ENCODE measurements around the gene MGMT. TPM values are rescaled to one million over a fixed set of nuclear protein-coding genes. Genes with fewer than 3 reads are reported as not detected.

The MGMT gene
- total RNA-seq, 1 donor from 2014 or later: 7.7 TPM

DNA sequence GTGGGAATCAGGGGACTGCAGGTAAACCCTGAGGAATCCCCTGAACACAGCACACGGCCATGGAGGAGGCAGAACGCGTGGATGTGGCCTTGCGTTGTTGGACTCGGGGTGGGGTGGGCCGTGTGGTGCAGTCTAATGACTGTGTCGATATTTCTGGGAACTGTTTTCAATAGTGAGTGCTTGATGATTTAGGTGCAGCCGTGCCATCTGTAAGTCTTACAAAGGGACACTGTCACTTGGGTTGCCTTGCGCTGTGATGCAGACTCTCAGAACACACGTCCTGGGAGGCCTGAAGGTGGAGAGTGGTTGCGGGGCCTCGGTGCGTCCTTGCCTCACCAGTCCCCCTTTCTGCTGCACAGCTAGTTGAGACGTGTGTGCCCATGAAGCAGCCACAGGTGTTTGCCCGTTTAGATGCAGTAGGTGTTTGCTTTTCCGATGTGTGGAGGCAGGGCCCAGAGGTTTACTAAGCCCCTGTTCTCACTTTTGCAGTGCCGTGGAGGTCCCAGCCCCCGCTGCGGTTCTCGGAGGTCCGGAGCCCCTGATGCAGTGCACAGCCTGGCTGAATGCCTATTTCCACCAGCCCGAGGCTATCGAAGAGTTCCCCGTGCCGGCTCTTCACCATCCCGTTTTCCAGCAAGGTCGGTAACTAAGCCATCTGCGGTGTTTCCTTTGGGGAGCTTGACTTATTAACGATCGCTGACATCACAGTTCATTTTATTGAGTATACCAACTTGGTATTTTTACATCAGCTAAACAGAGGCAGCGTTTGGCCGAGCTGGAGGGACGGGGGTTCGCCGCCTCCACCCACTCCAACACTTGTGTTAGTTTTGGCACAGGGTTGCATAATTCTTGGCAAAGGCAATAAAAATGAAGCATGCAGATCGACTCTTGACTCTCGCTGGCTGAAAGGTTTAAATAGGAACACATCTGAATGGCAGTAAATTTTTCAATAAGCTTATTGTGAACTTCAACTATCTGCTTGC, 240.7 kb downstream of the MGMT start:
- peak in 1 of 2 donors; percentile 83 for DNase-seq (ENCODE audit: low read depth in 2 of 2)

DNA sequence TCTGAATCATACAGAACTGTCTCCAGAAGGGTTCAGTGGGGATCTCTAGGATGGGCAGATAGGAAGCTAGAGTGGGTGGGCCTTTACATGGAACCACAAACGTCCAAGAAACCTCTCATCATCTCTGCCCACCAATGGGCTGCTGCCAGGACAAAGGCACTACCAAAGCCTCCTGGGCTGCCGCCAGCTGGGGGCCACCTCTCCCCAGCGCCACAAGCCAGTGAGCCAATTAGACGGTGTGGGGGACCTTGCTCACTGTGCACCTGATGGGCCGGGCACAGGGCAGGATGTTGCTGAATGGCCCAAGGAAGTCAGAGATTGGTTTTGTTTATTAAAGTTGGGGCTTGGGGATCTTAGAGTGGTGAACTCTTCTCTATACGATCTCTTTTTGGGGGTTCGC, 242.1 kb downstream of the MGMT start:
- no peak for DNase-seq (ENCODE audit: low read depth in 2 of 2)

DNA sequence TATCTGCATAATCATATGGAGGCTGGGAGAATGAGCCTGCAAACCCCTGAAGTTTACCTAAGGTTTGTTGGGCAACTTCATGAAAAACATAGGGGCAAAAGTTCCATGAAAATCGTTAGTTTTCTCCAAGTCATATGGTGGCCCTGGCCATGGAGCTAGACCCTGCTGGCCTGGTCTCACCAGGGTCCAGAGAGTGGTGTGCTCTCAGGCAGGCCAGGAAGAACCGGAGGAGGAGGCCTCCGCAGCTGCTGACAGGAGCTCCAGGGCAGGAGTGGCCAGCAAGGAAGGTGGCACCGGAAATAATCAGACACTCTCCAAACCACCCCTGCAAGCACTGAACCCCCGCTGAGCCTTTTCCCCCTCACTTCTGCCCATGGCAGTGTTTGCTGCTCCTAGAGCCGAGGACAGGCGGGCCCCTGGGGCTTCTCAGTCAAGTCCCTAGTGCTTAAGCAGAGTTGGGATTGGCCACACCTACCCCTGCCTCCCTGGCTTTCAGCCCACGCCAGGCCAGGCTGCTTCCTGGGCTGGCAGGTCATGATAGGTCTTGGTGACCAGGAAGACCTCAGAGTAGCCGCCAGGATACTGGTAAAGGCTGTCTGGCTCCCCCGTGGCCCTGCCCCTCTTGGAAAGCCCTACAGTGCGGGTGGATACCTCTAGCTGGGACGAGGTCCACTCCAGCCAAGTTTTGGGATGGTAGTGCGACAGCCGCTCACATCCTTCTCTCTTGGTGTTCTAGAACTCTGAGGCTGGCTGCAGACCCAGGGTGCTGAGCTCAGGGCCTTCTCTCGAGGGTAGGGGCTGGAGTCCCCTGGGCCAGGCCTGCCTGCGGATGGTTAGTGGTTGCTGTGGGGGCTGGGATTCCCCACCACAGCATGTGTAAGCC, 242.8 kb downstream of the MGMT start:
- DNase-seq (ENCODE audit: low read depth in 2 of 2): no peak

DNA sequence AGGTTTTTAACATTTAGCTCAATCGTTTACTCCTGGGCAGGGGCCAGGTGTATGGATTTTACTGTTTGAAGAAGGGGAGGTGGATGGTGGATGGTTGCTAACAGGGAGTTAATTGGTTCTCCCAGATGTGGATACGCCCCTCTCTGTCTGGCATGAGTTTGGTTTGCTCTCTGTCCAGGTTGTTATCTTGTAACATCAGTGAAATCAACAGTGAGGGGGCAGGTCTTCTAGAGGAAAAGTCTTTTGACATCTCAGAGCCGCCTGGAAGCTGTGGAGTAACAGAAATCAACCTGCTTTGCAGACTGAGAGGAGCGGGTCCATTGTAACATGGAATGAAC, 243.4 kb downstream of the MGMT start:
- no peak for DNase-seq (ENCODE audit: low read depth in 2 of 2)

DNA sequence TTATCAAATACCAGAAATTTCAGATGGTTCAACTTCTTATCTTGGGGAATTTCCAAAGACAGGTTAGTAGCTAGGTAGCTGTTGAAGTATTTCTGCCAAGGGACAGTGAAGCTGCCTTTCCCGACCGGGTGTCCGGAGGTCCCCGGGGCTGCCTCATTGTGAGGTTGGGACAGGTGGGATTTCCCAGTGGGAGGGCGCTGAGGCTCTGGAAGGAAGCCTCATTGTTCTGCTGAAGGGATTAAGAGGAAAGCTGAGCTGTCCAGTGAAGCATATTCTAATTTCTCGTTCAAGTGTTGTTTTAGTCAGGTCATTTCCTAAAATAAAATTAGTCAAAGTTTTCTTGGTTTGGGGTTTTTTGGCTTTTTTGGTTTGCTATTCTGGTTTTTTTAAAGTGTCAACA, 244.2 kb downstream of the MGMT start:
- no peak for DNase-seq (ENCODE audit: low read depth in 2 of 2)

DNA sequence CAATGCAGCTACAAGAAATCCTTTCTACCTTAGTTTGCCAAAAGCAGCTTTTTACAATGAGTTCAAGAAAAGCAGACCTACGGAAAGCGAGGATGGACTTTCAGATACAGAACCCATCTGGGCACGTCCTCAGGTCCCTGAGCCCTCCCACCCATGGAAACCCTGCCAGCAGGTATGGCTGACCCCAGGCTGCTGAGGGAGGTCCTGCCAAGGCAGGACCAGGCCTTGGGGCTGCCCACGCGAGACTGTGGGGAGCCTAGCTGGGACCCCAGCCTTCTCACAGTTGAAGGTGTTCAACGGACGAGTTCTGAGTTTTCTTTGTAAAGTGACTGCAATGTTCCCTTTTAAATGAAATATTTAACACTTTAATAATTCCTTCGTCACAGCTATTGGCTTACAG, 245.0 kb downstream of the MGMT start:
- no peak for DNase-seq (ENCODE audit: low read depth in 2 of 2)

DNA sequence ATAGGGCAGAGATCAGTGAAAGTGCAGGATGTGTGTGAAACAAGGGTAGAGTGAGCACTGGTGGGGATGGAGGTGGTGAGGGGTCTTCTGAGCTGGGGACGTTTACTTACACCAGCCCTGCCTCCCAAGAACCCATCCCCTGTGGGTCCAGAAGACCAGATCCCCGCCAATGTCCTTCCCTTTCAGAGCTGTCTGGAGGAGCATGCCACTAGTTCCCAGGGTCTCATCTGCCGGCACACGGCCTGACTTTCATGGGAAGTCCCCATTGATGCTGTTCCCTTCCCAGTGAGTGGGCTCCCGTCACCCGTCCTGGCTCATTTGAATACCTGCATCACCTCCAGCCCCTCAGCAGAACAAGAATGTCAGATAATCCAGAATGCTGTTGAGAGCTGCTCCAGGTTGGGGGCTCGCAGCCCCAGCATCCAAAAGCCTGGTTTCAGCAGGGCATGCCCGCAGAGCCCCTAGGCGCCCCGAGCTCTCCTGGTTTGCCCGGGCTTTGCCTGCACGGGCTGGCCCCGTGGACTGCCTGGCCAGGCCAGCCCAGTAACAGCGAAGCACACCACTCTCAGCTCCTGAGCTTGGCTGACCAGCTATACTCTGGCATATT, 246.7 kb downstream of the MGMT start:
- DNase-seq (ENCODE audit: low read depth in 2 of 2): no peak

DNA sequence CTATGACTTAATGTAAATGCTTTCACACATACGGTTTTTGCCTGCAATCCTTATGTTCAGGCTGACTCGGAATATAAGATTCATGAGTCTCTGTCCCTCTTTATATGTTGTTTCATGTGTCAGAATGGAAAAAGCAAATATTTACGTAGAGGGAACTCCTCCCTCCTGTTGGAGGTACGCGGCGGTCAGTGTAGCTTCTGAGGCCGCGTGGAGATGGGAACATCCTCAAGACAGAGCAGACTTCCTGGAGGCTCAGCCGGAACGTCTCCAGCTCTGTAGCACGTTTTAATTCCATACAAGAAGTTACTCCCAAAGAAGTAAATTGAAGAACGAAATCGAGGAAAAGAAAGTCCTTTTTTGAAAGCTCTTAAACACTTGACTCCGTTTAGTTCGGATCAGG, 248.8 kb downstream of the MGMT start:
- no peak for DNase-seq (ENCODE audit: low read depth in 2 of 2)

DNA sequence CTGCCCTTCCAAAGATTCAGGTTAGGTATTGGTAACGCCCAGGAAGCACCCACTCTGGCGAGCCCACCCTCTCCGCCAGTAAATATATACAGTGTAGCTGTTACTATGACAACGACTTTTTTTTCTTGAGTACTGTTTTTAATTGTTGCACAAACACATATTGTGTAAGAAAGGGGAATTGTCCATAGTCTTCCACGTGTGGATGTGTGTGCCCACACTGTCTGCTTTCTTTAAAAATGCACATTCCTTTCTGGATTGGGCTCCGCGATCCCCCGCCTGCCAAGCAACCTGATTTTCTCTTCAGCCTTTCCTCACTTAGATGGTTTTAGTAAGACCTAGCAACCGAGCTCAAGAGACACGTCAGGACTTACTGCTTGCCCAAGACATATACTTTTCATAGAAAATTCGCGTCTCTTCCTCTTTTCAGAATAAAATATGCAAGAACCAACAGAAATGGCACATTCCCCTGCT, 249.2 kb downstream of the MGMT start:
- DNase-seq (ENCODE audit: low read depth in 2 of 2): no peak

DNA sequence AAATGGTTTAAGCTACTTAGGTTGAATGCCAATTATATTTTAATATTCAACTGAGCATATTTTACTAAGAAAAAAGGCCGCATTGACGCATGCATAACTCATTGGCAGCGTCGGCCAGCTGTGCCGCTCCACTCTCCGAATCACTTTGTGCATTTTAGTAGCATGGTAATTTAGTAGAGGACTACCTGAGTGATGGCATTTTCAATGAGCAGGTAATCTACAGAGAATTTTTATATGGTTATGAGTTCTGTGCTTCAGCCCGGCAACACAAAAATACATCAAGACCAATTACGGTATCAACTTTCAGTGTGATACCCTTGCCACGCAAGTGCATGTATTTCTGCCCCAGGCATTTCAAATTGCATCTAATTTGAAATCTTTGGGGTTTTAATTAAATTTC, 249.8 kb downstream of the MGMT start:
- DNase-seq (ENCODE audit: low read depth in 2 of 2): no peak

DNA sequence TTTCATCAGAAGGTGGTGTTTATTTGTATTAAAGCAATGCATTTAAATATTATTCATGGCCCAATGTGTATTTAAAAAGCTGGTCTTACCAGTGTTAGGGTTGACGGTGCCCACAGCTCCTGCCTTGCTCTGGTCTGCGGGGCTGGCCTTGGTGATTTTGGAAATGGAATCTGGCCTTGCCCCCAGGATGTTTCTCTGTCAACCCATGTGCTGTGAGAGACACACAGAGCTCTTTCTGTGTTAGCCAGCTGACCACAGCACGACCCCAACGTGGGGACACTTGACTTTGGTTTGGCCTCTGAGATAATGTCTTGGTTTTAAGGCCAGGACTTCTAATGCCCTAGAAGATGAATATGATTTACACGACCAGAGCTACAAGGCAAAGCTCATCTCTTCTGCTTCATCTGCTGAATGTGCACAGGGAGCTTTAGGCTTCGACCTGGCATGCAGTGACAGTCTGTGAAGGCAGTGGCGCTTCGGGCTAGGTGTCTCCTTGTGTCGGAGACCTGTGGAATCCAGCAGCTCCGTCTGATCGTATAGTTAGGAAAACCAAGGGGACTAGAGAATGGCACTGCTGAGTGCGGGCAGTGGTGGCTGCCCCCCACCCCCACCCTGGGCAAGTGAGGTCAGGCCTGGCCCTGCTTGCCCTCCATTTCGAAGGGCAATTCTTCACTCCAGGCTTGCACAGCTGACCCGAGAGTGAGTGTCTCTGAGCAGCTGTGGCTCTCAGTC, 250.9 kb downstream of the MGMT start:
- no peak for DNase-seq (ENCODE audit: low read depth in 2 of 2)

DNA sequence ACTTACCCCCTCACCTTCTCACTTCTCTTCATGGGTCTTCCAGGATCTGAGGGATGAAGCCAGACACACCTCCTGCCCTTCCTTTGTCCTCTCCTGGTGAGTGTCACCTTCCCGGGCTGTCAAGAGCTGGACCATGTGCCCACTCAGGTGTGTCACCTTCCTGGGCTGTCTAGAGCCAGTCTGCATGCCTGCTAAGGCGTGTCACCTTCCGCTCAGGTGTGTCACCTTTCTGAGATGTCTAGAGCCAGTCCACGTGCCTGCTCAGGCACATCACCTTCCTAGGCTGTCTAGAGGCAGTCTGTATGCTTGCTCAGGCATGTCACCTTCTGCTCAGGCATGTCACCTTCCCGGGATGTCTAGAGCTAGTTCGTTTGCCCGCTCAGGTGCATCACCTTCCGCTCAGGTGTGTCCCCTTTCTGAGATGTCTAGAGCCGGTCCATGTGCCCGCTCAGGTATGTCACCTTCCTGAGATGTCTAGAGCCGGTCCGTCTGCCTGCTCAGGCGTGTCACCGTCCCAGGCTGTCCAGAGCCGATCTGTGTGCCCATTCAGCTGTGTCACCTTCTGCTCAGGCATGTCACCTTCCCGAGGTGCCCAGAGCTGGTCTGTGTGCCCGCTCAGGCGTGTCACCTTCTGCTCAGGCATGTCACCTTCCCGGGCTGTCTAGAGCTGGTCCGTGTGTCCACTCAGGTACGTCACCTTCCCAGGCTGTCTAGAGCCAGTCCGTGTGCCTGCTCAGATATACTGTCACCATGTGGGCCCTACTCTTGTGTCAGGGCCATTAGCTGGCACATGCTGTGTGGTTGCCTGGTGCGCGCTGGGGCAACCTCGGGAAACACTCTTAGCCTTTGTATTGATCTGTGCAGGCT, 251.7 kb downstream of the MGMT start:
- DNase-seq (ENCODE audit: low read depth in 2 of 2): no peak

DNA sequence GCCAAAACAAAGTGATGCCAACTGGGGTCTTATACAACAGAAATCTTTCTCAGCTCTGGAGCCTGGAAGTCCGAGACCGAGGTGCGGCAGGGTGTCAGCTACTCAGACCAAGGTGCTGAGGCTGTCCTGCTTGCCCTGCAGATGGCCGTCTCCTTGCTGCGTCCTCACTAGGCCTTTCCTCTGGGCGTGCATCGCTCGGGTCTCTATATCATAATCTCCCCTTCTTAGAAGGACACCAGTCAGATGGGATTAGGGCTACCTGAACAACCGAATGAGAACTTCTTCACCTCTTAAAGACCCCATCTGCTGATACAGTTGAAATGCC, 252.3 kb downstream of the MGMT start:
- no peak for DNase-seq (ENCODE audit: low read depth in 2 of 2)

DNA sequence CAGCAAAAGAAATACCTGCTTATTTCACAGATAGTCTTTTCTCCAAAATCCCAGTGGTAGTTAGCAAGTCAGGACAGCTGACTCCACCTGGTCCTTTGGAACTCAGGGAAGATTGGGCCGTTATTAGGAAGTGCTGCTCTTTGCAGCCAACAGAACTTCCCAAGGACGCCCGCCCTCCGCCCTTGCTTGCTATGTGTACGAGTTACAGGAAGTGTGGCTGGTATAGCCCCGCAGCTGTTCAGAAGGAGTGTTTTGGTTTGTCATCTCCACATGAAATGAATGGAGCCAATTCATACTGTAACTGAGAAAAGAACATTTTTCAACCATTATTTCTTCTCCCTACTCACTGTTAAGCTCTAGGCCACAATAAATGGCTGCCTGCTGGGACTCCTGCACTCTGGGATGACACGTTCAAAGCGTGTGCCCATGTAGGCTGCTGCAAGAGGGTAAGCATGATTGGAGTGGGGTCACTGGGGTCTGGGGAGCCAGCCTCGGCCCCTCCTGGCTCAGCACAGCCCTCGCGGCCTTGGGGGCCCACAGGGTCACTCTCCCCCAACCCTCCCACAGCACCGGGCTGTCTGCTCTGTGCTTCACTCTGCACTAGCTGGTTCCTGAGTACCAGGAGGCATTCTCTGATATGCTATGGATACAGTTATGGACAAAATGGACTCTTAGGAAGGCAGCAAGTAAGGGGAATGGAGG, 253.0 kb downstream of the MGMT start:
- DNase-seq (ENCODE audit: low read depth in 2 of 2): no peak

DNA sequence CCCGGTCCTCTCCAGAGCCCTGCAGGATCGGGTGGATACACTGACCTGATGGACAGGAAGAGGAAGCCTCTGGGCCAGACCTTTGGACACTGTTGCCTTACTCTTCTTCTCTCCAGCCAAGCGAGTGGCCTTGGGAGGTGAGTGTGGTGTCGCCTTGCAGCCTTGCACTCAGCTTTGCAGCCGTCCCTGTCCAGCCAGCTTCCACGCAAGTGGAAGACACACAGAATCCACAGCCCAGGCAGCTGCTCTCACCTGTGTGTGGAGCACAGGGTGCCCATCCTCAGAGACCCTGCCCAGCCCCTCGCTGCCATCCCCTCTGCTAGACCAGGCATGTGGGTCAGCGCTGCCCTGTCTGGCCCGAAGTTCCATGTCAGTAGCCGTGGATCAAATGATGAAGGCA, 258.0 kb downstream of the MGMT start:
- DNase-seq (ENCODE audit: low read depth in 2 of 2): no peak

DNA sequence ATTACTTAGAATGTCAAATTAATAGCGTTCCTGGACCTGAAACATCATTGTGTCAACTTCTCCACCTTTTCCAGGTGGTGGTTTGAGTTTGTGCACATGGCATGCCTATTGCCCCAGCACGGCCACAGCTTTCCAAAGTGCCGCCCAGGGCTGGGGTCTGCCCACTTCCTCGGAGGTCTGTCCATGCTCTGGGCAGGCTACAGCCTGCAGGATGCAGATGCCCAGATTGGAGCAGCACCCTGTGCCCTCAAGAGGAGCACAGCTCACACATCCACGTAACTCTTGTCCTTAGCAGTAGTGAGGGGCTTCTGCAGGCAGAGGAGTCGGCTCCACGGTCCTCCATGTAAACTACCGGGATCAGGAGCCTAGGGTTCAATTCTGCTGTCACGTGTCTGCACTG, 258.4 kb downstream of the MGMT start:
- DNase-seq (ENCODE audit: low read depth in 2 of 2): no peak

DNA sequence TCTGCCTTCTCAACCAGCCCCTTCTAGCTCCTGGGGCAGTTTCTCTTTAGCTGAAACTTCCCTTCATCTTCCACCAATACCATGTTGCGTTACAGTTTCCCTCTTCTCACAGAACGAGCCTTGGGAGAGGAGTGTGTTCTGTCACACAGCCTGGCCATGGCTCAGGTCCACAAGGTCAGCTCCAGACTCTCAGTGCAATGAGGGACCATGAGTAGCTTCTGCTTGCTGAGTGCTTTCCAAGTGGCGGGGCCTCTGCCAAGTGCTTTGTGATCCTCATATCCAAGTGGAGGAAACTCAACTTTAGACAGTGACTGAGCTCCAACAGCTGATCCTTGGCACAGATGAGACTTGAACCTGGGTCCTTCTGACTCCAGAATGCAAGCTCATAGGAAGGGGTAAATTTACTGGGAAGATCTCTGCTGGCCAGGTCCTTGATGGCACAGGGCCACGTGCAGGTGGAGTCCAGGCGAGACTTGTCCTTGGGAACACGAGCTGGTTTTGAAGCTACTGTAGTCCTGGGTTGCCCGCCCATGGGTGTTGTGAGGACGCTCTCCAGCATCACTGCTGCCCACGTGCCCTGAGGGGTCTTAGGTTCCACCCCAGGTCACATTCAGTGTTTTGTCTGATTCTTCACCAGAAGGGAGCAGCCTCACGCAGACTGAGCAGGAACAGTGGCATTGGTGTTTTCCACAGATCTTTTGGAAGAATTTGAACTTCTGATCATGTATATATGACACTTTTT, 259.0 kb downstream of the MGMT start:
- no peak for DNase-seq (ENCODE audit: low read depth in 2 of 2)

DNA sequence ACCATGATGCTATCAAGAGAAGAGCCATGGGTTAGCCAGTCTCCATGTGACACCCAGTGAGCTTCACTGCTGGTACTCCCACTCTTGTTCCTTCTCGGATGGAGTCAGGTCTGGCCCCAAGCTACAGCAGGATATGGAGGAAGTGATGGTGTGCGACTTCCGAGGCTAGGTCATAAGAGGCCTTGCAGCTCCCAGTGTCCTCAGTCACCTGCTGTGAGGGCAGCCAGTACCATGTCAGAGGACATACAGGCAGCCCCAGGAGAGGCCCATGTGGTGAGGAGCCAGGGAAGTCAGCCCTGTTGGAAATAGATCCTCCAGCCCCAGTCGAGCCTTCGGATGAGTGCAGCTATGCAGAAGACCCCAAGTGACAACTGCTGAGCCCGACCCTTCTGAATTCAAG, 260.0 kb downstream of the MGMT start:
- DNase-seq (ENCODE audit: low read depth in 2 of 2): no peak

DNA sequence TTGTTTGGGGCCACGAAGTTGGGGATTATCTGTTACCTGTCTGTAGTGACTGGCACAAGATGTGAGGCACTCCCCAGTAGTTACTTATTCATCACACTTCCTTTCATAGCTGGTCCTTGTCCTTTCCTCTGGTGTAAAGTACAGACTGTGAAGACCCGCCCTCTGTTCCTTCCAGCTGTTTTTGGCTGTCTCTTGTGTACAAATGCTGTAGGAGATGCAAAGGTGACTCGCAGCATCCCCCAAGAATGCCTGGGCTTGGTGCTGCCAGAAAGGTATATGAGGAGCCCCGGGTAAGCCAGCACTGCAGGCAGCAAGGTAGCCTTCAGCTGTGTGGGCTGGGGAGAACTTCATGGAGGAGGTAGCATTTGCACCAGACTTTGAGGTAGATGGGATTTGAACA, 260.5 kb downstream of the MGMT start:
- no peak for DNase-seq (ENCODE audit: low read depth in 2 of 2)

All from lung microvascular endothelial cell (primary cell).